Mesendoderm (in vitro differentiated cells): ENCODE data around the gene NRG3.
"Not testable (repeated sequence)": the region's sequence is repeated elsewhere in the genome, so short reads cannot be mapped to it uniquely, and the experiment has no call there.

Experiments used
- DNase-seq: peaks from one replicate; pipeline ENCODE4 v3.0.0; 2013
- H2AK5ac ChIP-seq: 2 replicates; pipeline ENCODE4 v1.6.1; 2013; ENCODE audit warnings: low read length, inconsistent platforms
- H2BK120ac ChIP-seq: 2 replicates; pipeline ENCODE4 v1.6.1; 2013; ENCODE audit warnings: low read depth, mild to moderate bottlenecking, low read length, moderate library complexity, mixed read lengths
- H2BK15ac ChIP-seq: replicated peaks from 2 replicates; pipeline ENCODE4 v1.6.1; 2013; ENCODE audit warnings: low read depth, mild to moderate bottlenecking, moderate library complexity
- H2BK5ac ChIP-seq: 2 replicates; pipeline ENCODE4 v1.6.1; 2013; ENCODE audit warnings: low read length, inconsistent platforms
- H3K18ac ChIP-seq: 2 replicates; pipeline ENCODE4 v1.6.1; 2013; ENCODE audit warnings: mild to moderate bottlenecking, low read length, mixed read lengths
- H3K23ac ChIP-seq: one replicate; pipeline ENCODE4 v1.6.1; 2013; ENCODE audit warnings: low read length
- H3K27ac ChIP-seq: 2 replicates; pipeline ENCODE4 v1.5.1; 2013; ENCODE audit warnings: low read depth, mild to moderate bottlenecking, inconsistent platforms, low read length, moderate library complexity
- H3K27me3 ChIP-seq: 2 replicates; pipeline ENCODE4 v1.6.1; 2013; ENCODE audit warnings: low read length, control low read depth, mild to moderate bottlenecking, inconsistent platforms; ENCODE audit not compliant: insufficient read depth, poor library complexity
- H3K36me3 ChIP-seq: 2 replicates; pipeline ENCODE4 v1.6.1; 2013; ENCODE audit warnings: low read length, inconsistent platforms; ENCODE audit not compliant: control insufficient read depth, insufficient read depth
- H3K4ac ChIP-seq: one replicate; pipeline ENCODE4 v1.6.1; 2013; ENCODE audit warnings: low read depth, mild to moderate bottlenecking, low read length, moderate library complexity
- H3K4me1 ChIP-seq: 2 replicates; pipeline ENCODE4 v1.6.1; 2013; ENCODE audit warnings: low read depth, low read length, inconsistent platforms; ENCODE audit not compliant: control insufficient read depth
- H3K4me2 ChIP-seq: 2 replicates; pipeline ENCODE4 v1.6.1; 2013; ENCODE audit warnings: low read length
- H3K4me3 ChIP-seq: 2 replicates; pipeline ENCODE4 v1.5.1; 2013; ENCODE audit warnings: mild to moderate bottlenecking, low read length
- H3K56ac ChIP-seq: one replicate; pipeline ENCODE4 v1.6.1; 2013; ENCODE audit warnings: low read length
- H3K79me1 ChIP-seq: 2 replicates; pipeline ENCODE4 v1.6.1; 2013; ENCODE audit warnings: low read length, inconsistent platforms
- H3K79me2 ChIP-seq: 2 replicates; pipeline ENCODE4 v1.6.1; 2013; ENCODE audit warnings: mild to moderate bottlenecking, low read length; ENCODE audit not compliant: control insufficient read depth, insufficient read depth
- H3K9ac ChIP-seq: 2 replicates; pipeline ENCODE4 v1.6.1; 2013; ENCODE audit warnings: low read length, inconsistent platforms
- H4K5ac ChIP-seq: one replicate; pipeline ENCODE4 v1.6.1; 2013; ENCODE audit warnings: low read length
- H4K8ac ChIP-seq: one replicate; pipeline ENCODE4 v1.6.1; 2013; ENCODE audit warnings: low read depth, mild to moderate bottlenecking, control low read depth, low read length, moderate library complexity
- WGBS: extraction: QIAGEN DNeasy Blood & Tissue Kit; methylation state at CpG from one replicate; pipeline ENCODE4 v1.1.7; 2013; ENCODE audit warnings: low lambda C conversion rate, missing lambda C conversion rate; ENCODE audit not compliant: insufficient coverage; ENCODE audit errors: extremely low coverage; 5-methylcytosine and 5-hydroxymethylcytosine counted together

NRG3 gene

GRCh38 chr10:82040336-82040735 lies 165.3 kb downstream of the NRG3 start:
- no peaks in the 10 kb centered on the region for H3K4me1 ChIP-seq
- H2AK5ac ChIP-seq = no peak overlapping the region
- no peak overlapping the region for H3K9ac ChIP-seq
- no peak overlapping the region for H4K8ac ChIP-seq
- H3K27ac ChIP-seq = no peak overlapping the region
- no peak overlapping the region for H3K4me3 ChIP-seq
- no peak overlapping the region for H4K5ac ChIP-seq
- no peak overlapping the region for H3K4ac ChIP-seq
- no peak overlapping the region for H3K18ac ChIP-seq
- no peaks in the 10 kb centered on the region for H3K27me3 ChIP-seq
- DNase-seq = no peak
- H2BK15ac ChIP-seq = no peak overlapping the region
- no peaks in the 10 kb centered on the region for H3K79me2 ChIP-seq
- H2BK120ac ChIP-seq = no peak overlapping the region
- H3K36me3 ChIP-seq = no peaks in the 10 kb centered on the region
- H2BK5ac ChIP-seq = no peak overlapping the region
- WGBS = no CpG with 5 or more reads among the region's 1 CpG
- no peaks in the 10 kb centered on the region for H3K79me1 ChIP-seq
- no peak overlapping the region for H3K23ac ChIP-seq
- H3K56ac ChIP-seq = no peak overlapping the region
- H3K4me2 ChIP-seq = no peak overlapping the region

GRCh38 chr10:82041018-82041417 lies 166.0 kb downstream of the NRG3 start:
- Histone ChIP-seq H4K8ac (no peak overlapping the region), H3K23ac (no peak overlapping the region), H3K4ac (no peak overlapping the region), H4K5ac (no peak overlapping the region), H3K4me2 (no peak overlapping the region), H2AK5ac (no peak overlapping the region), H2BK5ac (no peak overlapping the region), H3K4me3 (no peak overlapping the region), H2BK120ac (no peak overlapping the region), H2BK15ac (no peak overlapping the region), H3K79me2 (no peaks in the 10 kb centered on the region), H3K27ac (no peak overlapping the region), H3K56ac (no peak overlapping the region), H3K79me1 (no peaks in the 10 kb centered on the region), H3K36me3 (no peaks in the 10 kb centered on the region), H3K4me1 (no peaks in the 10 kb centered on the region), H3K9ac (no peak overlapping the region), H3K18ac (no peak overlapping the region), H3K27me3 (no peaks in the 10 kb centered on the region)
- no CpG with 5 or more reads among the region's 2 CpGs for WGBS
- peak; percentile 81 for DNase-seq

- Histone ChIP-seq H4K5ac (no peak overlapping the region), H3K4me1 (no peaks in the 10 kb centered on the region), H3K79me2 (no peaks in the 10 kb centered on the region), H3K9ac (no peak overlapping the region), H2AK5ac (no peak overlapping the region), H3K23ac (no peak overlapping the region), H3K79me1 (no peaks in the 10 kb centered on the region), H3K4me3 (no peak overlapping the region), H3K36me3 (no peaks in the 10 kb centered on the region), H2BK5ac (no peak overlapping the region), H3K4me2 (no peak overlapping the region), H4K8ac (no peak overlapping the region), H3K4ac (no peak overlapping the region), H3K18ac (no peak overlapping the region), H3K27ac (no peak overlapping the region), H3K27me3 (no peaks in the 10 kb centered on the region), H2BK15ac (no peak overlapping the region), H2BK120ac (no peak overlapping the region), H3K56ac (no peak overlapping the region)
- no peak for DNase-seq
- WGBS = no CpG with 5 or more reads among the region's 1 CpG
Observed at GRCh38 chr10:82056391-82056790, 181.4 kb downstream of the NRG3 start.

- not testable (repeated sequence) for H3K27ac ChIP-seq, H3K36me3 ChIP-seq
- no CpG with 5 or more reads among the region's 6 CpGs for WGBS
Observed at GRCh38 chr10:82067192-82067591, 192.2 kb downstream of the NRG3 start.

GRCh38 chr10:82068501-82068900 lies 193.5 kb downstream of the NRG3 start:
- Histone ChIP-seq H3K36me3 (no peaks in the 10 kb centered on the region), H4K5ac (no peak overlapping the region), H3K4me2 (no peak overlapping the region), H2BK5ac (no peak overlapping the region), H3K9ac (no peak overlapping the region), H2BK15ac (no peak overlapping the region), H3K79me1 (no peaks in the 10 kb centered on the region), H3K4me3 (no peak overlapping the region), H3K27me3 (no peaks in the 10 kb centered on the region), H2AK5ac (no peak overlapping the region), H3K79me2 (no peaks in the 10 kb centered on the region), H3K56ac (no peak overlapping the region), H3K23ac (no peak overlapping the region), H3K4ac (no peak overlapping the region), H3K4me1 (no peaks in the 10 kb centered on the region), H4K8ac (no peak overlapping the region), H2BK120ac (no peak overlapping the region), H3K18ac (no peak overlapping the region), H3K27ac (no peak overlapping the region)
- WGBS = no CpG with 5 or more reads among the region's 2 CpGs
- DNase-seq = peak; percentile 40

More at GRCh38 chr10:82067192-82067591, 192.2 kb downstream of the NRG3 start:
- not testable (repeated sequence) for H3K27me3 ChIP-seq, H2BK120ac ChIP-seq, H2AK5ac ChIP-seq, H3K4me2 ChIP-seq, H3K4me3 ChIP-seq, H3K56ac ChIP-seq, H3K79me2 ChIP-seq, H3K4me1 ChIP-seq, H3K79me1 ChIP-seq, H3K4ac ChIP-seq, H3K18ac ChIP-seq, H2BK15ac ChIP-seq, H3K9ac ChIP-seq, H4K5ac ChIP-seq, DNase-seq, H4K8ac ChIP-seq, H3K23ac ChIP-seq, H2BK5ac ChIP-seq

- H3K18ac ChIP-seq = no peak overlapping the region
- no peak overlapping the region for H3K56ac ChIP-seq
- WGBS = no CpG with 5 or more reads among the region's 2 CpGs
- no peaks in the 10 kb centered on the region for H3K79me1 ChIP-seq
- no peak for DNase-seq
- H3K36me3 ChIP-seq = no peaks in the 10 kb centered on the region
- H3K27me3 ChIP-seq = no peaks in the 10 kb centered on the region
- H3K27ac ChIP-seq = no peak overlapping the region
- no peak overlapping the region for H2BK120ac ChIP-seq
- no peak overlapping the region for H3K4me2 ChIP-seq
- no peaks in the 10 kb centered on the region for H3K79me2 ChIP-seq
- no peak overlapping the region for H4K5ac ChIP-seq
- H3K9ac ChIP-seq = no peak overlapping the region
- no peak overlapping the region for H3K4ac ChIP-seq
- H2AK5ac ChIP-seq = no peak overlapping the region
- H3K4me1 ChIP-seq = no peaks in the 10 kb centered on the region
- H4K8ac ChIP-seq = no peak overlapping the region
- no peak overlapping the region for H3K4me3 ChIP-seq
- H3K23ac ChIP-seq = no peak overlapping the region
- H2BK5ac ChIP-seq = no peak overlapping the region
- no peak overlapping the region for H2BK15ac ChIP-seq
Observed at GRCh38 chr10:82071231-82071630, 196.2 kb downstream of the NRG3 start.
